Liver (tissue), 9 donors: ENCODE data around the gene VWA3B. TPM values are rescaled to one million over a fixed set of nuclear protein-coding genes. Genes with fewer than 3 reads are reported as not detected.

Experiments
- DNase-seq: peaks from one replicate; pipeline ENCODE4 v3.0.0-alpha.2; 2017; ENCODE audit warnings: low spot score
- H3K27ac ChIP-seq, 2 donors: one replicate each; pipeline ENCODE4 v1.7.0; 2013; ENCODE audit warnings: inconsistent platforms in 2 of 2, low read length in 2 of 2, control low read depth in 1 of 2, low read depth in 1 of 2, mild to moderate bottlenecking in 1 of 2
- H3K27me3 ChIP-seq, 4 donors: one replicate each; pipeline versions ENCODE4 v1.6.1 to v1.7.0; 2013; ENCODE audit warnings: low read length in 3 of 4, inconsistent platforms in 1 of 4, mild to moderate bottlenecking in 1 of 4, moderate library complexity in 1 of 4; ENCODE audit not compliant: control insufficient read depth in 4 of 4, insufficient read depth in 4 of 4
- H3K36me3 ChIP-seq, 4 donors: one replicate each; pipeline versions ENCODE4 v1.6.1 to v1.7.0; 2013; ENCODE audit warnings: low read length in 3 of 4, mild to moderate bottlenecking in 3 of 4, low read depth in 1 of 4, moderate library complexity in 1 of 4; ENCODE audit not compliant: control insufficient read depth in 4 of 4, insufficient read depth in 3 of 4
- H3K4me1 ChIP-seq, 4 donors: one replicate each; pipeline versions ENCODE4 v1.6.1 to v1.7.0; 2013; ENCODE audit warnings: low read length in 3 of 4, mild to moderate bottlenecking in 3 of 4, moderate library complexity in 1 of 4; ENCODE audit not compliant: control insufficient read depth in 4 of 4, insufficient read depth in 4 of 4
- H3K4me3 ChIP-seq, 3 donors: one replicate each; pipeline versions ENCODE4 v1.6.1 to v1.7.0; 2013; ENCODE audit warnings: low read length in 3 of 3, control low read depth in 1 of 3, low read depth in 1 of 3, mild to moderate bottlenecking in 1 of 3
- H3K9ac ChIP-seq, 2 donors: one replicate each; pipeline ENCODE4 v1.7.0; 2013; ENCODE audit warnings: low read length in 2 of 2, mild to moderate bottlenecking in 2 of 2, moderate library complexity in 2 of 2, control low read depth in 1 of 2, low read depth in 1 of 2
- H3K9me3 ChIP-seq, 4 donors: one replicate each; pipeline versions ENCODE4 v1.6.1 to v1.7.0; 2013; ENCODE audit warnings: low read length in 3 of 4; ENCODE audit not compliant: control insufficient read depth in 4 of 4
- EGR1 ChIP-seq, 2 donors: IDR thresholded peaks; 2 replicates each; pipeline ENCODE4 v1.6.1; 2016 to 2018; ENCODE audit warnings: antibody characterized with exemption in 2 of 2, low read depth in 2 of 2
- FOXA1 ChIP-seq: IDR thresholded peaks from 2 replicates; pipeline ENCODE4 v1.6.1; 2016; ENCODE audit warnings: antibody characterized with exemption
- FOXA2 ChIP-seq: IDR thresholded peaks from 2 replicates; pipeline ENCODE4 v1.6.1; 2016; ENCODE audit warnings: antibody characterized with exemption
- GABPA ChIP-seq, 2 donors: IDR thresholded peaks in 1 of 2; conservative IDR thresholded peaks in 1 of 2; 2 replicates each; pipeline ENCODE4 v1.6.1; 2016; ENCODE audit warnings: antibody characterized with exemption in 2 of 2, mild to moderate bottlenecking in 1 of 2, moderate library complexity in 1 of 2
- HNF4A ChIP-seq, 2 donors: conservative IDR thresholded peaks; 2 replicates each; pipeline ENCODE4 v1.6.1; 2016; ENCODE audit warnings: antibody characterized with exemption in 2 of 2, mild to moderate bottlenecking in 2 of 2
- HNF4G ChIP-seq: IDR thresholded peaks from 2 replicates; pipeline ENCODE4 v1.6.1; 2016; ENCODE audit warnings: antibody characterized with exemption
- JUND ChIP-seq, 2 donors: IDR thresholded peaks; 2 replicates each; pipeline ENCODE4 v1.6.1; 2016; ENCODE audit warnings: antibody characterized with exemption in 2 of 2
- NR2F2 ChIP-seq: IDR thresholded peaks from 2 replicates; pipeline ENCODE4 v1.6.1; 2016; ENCODE audit warnings: antibody characterized with exemption
- RAD21 ChIP-seq, 2 donors: IDR thresholded peaks; 2 replicates each; pipeline ENCODE4 v1.6.1; 2016; ENCODE audit warnings: antibody characterized with exemption in 2 of 2, mild to moderate bottlenecking in 2 of 2
- RXRA ChIP-seq, 2 donors: IDR thresholded peaks; 2 replicates each; pipeline ENCODE4 v1.6.1; 2017 to 2018; ENCODE audit warnings: antibody characterized with exemption in 2 of 2, mild to moderate bottlenecking in 1 of 2
- SP1 ChIP-seq: IDR thresholded peaks from 2 replicates; pipeline ENCODE4 v1.6.1; 2018; ENCODE audit warnings: antibody characterized with exemption, mild to moderate bottlenecking
- TAF1 ChIP-seq: conservative IDR thresholded peaks from 2 replicates; pipeline ENCODE4 v1.6.1; 2016; ENCODE audit warnings: antibody characterized with exemption, mild to moderate bottlenecking
- YY1 ChIP-seq: IDR thresholded peaks from 2 replicates; pipeline ENCODE4 v1.6.1; 2016; ENCODE audit warnings: antibody characterized with exemption, mild to moderate bottlenecking
- WGBS: extraction: QIAGEN DNeasy Blood & Tissue Kit; methylation state at CpG from one replicate; pipeline ENCODE4 v1.1.7; 2013; 5-methylcytosine and 5-hydroxymethylcytosine counted together
- polyA plus RNA-seq, 2 donors: library from polyadenylated mRNA; stranded (reverse) in 1 of 2; unstranded in 1 of 2; fragments of 200-250 nt in 1 of 2; fragments of >200 nt in 1 of 2; fragmentation: Nextera tagmentation in 1 of 2; extraction: Ambion mirVana in 1 of 2; gene quantifications; one replicate each; pipeline versions ENCODE4 v1.2.1 to v1.2.3, GENCODE V29; 2013 to 2015
- total RNA-seq, 2 donors: library from RNA; depleted of rRNA; stranded (reverse); fragments of >200 nt; gene quantifications; one replicate each; pipeline ENCODE4 v1.2.3, GENCODE V29; 2014
- TF ChIP-seq, protein P1 (sequence below): IDR thresholded peaks from 2 replicates; pipeline ENCODE4 v1.6.1; 2016; ENCODE audit warnings: antibody characterized with exemption
- TF ChIP-seq, protein P2 (sequence below): fragments of 150-350 bp; IDR thresholded peaks from 2 replicates; pipeline ENCODE4 v1.5.1; 2017; ENCODE audit warnings: improper control_type of control experiment, low read depth, low read length; ENCODE audit not compliant: missing input control
- TF ChIP-seq, protein P3 (sequence below): IDR thresholded peaks from 2 replicates; pipeline ENCODE4 v1.6.1; 2016; ENCODE audit warnings: antibody characterized with exemption, mild to moderate bottlenecking
- TF ChIP-seq, protein P4 (sequence below): IDR thresholded peaks from 2 replicates; pipeline ENCODE4 v1.6.1; 2016; ENCODE audit warnings: antibody characterized with exemption
- TF ChIP-seq, protein P5 (sequence below): IDR thresholded peaks from 2 replicates; pipeline ENCODE4 v1.6.1; 2016; ENCODE audit warnings: antibody characterized with exemption
- donor health status: healthy.
- donor health status: healthy.
- donor health status: healthy.
- donor health status: healthy.
- donor health status: healthy.

The VWA3B gene
- total and polyA plus RNA-seq, 4 donors: 0.08 TPM; not detected in 3

DNA sequence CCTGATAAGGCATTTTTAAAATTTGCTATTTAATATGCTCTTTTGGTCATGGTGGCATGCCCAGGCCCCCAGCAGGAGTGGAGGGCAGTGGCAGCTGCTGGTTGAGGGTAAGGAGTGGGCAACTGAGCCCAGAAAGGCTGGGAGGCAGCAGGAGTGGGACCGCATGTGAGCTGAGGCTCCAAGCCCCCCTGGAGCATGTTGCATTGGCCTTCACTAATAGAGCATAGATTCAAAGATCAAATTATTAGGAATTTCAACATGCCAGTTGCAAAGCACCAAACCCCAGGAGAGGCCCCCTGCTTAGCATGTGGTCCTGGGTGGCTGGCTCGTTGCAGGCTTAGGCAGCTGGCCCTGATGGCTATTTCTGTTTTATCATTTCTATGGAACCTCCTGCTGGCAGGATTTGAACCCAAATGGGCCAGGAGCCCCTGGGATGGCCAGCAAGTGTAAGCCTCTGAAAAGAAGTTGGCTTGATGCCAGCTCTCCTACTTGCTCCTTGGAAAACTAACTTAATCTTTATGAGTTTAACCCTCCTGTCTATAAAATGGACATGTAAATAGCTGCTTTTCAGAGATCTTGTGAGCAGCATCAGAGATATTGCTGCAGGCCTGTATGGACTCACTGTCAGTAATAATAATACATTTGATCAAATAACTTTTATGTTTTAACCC is 49.2 kb upstream of the VWA3B start:
- no peak overlapping the region for H3K27ac ChIP-seq
- no peaks in the 10 kb centered on the region for H3K4me1 ChIP-seq
- no peaks in the 10 kb centered on the region for H3K27me3 ChIP-seq
- no peaks in the 10 kb centered on the region for H3K9me3 ChIP-seq
- 87% methylated on average over 2 of the region's 2 CpGs for WGBS
- no peak overlapping the region for H3K9ac ChIP-seq
- no peak for DNase-seq
- no peak for TF ChIP-seq GABPA (IDR thresholded peaks at IDR 0.05 in 1 of 2, conservative IDR thresholded peaks at IDR 0.05 in 1 of 2)
- TF ChIP-seq, protein P1, sequence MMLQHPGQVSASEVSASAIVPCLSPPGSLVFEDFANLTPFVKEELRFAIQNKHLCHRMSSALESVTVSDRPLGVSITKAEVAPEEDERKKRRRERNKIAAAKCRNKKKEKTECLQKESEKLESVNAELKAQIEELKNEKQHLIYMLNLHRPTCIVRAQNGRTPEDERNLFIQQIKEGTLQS: no peak
- TF ChIP-seq, protein P2, sequence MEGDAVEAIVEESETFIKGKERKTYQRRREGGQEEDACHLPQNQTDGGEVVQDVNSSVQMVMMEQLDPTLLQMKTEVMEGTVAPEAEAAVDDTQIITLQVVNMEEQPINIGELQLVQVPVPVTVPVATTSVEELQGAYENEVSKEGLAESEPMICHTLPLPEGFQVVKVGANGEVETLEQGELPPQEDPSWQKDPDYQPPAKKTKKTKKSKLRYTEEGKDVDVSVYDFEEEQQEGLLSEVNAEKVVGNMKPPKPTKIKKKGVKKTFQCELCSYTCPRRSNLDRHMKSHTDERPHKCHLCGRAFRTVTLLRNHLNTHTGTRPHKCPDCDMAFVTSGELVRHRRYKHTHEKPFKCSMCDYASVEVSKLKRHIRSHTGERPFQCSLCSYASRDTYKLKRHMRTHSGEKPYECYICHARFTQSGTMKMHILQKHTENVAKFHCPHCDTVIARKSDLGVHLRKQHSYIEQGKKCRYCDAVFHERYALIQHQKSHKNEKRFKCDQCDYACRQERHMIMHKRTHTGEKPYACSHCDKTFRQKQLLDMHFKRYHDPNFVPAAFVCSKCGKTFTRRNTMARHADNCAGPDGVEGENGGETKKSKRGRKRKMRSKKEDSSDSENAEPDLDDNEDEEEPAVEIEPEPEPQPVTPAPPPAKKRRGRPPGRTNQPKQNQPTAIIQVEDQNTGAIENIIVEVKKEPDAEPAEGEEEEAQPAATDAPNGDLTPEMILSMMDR: no peak
- TF ChIP-seq, protein P3, sequence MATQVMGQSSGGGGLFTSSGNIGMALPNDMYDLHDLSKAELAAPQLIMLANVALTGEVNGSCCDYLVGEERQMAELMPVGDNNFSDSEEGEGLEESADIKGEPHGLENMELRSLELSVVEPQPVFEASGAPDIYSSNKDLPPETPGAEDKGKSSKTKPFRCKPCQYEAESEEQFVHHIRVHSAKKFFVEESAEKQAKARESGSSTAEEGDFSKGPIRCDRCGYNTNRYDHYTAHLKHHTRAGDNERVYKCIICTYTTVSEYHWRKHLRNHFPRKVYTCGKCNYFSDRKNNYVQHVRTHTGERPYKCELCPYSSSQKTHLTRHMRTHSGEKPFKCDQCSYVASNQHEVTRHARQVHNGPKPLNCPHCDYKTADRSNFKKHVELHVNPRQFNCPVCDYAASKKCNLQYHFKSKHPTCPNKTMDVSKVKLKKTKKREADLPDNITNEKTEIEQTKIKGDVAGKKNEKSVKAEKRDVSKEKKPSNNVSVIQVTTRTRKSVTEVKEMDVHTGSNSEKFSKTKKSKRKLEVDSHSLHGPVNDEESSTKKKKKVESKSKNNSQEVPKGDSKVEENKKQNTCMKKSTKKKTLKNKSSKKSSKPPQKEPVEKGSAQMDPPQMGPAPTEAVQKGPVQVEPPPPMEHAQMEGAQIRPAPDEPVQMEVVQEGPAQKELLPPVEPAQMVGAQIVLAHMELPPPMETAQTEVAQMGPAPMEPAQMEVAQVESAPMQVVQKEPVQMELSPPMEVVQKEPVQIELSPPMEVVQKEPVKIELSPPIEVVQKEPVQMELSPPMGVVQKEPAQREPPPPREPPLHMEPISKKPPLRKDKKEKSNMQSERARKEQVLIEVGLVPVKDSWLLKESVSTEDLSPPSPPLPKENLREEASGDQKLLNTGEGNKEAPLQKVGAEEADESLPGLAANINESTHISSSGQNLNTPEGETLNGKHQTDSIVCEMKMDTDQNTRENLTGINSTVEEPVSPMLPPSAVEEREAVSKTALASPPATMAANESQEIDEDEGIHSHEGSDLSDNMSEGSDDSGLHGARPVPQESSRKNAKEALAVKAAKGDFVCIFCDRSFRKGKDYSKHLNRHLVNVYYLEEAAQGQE: no peak
- no peak for TF ChIP-seq JUND (IDR thresholded peaks at IDR 0.05)
- no peak for TF ChIP-seq NR2F2
- no peak for TF ChIP-seq EGR1 (IDR thresholded peaks at IDR 0.05; ENCODE audit: low read depth in 2 of 2)
- TF ChIP-seq TAF1: no peak
- no peak for TF ChIP-seq FOXA2
- TF ChIP-seq, protein P4, sequence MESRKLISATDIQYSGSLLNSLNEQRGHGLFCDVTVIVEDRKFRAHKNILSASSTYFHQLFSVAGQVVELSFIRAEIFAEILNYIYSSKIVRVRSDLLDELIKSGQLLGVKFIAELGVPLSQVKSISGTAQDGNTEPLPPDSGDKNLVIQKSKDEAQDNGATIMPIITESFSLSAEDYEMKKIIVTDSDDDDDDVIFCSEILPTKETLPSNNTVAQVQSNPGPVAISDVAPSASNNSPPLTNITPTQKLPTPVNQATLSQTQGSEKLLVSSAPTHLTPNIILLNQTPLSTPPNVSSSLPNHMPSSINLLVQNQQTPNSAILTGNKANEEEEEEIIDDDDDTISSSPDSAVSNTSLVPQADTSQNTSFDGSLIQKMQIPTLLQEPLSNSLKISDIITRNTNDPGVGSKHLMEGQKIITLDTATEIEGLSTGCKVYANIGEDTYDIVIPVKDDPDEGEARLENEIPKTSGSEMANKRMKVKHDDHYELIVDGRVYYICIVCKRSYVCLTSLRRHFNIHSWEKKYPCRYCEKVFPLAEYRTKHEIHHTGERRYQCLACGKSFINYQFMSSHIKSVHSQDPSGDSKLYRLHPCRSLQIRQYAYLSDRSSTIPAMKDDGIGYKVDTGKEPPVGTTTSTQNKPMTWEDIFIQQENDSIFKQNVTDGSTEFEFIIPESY: no peak
- TF ChIP-seq RXRA (IDR thresholded peaks at IDR 0.05): no peak
- TF ChIP-seq YY1: no peak
- no peak for TF ChIP-seq RAD21 (IDR thresholded peaks at IDR 0.05)
- no peak for TF ChIP-seq FOXA1
- TF ChIP-seq, protein P5, sequence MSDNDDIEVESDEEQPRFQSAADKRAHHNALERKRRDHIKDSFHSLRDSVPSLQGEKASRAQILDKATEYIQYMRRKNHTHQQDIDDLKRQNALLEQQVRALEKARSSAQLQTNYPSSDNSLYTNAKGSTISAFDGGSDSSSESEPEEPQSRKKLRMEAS: no peak
- no peak for TF ChIP-seq HNF4G
- no peak for TF ChIP-seq HNF4A (conservative IDR thresholded peaks at IDR 0.05)
- TF ChIP-seq SP1: no peak
- H3K4me3 ChIP-seq: no peak overlapping the region
- H3K36me3 ChIP-seq: no peaks in the 10 kb centered on the region
